SU-DHL-6 (cell line): Measurements from ENCODE around the gene GOLGA6B.

Source experiments
- EZH2phosphoT487 ChIP-seq: fragments of 200-600 bp; sonication (generic), shearing (Covaris generic); conservative IDR thresholded peaks from 2 replicates; pipeline ENCODE4 v1.6.1; 2018; ENCODE audit warnings: mild to moderate bottlenecking, antibody characterized with exemption, low read length, moderate library complexity, mixed read lengths
- TF ChIP-seq, protein P1 (sequence below): fragments of 200-600 bp; sonication (generic); IDR thresholded peaks from one replicate; pipeline ENCODE4 v1.5.1; 2017; ENCODE audit warnings: antibody characterized with exemption, mild to moderate bottlenecking, low read length, moderate library complexity; ENCODE audit not compliant: insufficient read depth, poor library complexity, severe bottlenecking

DNA sequence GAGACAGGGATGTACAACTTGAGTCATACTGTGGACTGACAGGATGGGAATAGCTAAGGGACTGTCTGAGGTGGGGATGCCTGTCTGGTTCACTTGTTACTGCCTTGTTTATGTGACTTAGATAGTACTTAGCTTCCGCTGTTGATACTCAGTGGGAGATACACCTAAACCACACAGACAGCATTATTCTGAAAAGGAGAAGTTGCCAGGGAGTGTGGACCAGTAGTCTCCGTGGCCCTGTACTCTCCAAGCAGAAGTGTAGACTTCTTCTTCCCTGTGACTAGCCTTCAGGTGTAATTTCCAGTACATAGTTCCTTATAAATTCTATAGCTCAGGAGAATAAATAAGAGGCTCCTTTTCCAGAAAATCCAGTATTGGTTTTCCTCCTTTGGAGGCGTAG lies 26.4 kb downstream of the GOLGA6B start:
- TF ChIP-seq, protein P1, sequence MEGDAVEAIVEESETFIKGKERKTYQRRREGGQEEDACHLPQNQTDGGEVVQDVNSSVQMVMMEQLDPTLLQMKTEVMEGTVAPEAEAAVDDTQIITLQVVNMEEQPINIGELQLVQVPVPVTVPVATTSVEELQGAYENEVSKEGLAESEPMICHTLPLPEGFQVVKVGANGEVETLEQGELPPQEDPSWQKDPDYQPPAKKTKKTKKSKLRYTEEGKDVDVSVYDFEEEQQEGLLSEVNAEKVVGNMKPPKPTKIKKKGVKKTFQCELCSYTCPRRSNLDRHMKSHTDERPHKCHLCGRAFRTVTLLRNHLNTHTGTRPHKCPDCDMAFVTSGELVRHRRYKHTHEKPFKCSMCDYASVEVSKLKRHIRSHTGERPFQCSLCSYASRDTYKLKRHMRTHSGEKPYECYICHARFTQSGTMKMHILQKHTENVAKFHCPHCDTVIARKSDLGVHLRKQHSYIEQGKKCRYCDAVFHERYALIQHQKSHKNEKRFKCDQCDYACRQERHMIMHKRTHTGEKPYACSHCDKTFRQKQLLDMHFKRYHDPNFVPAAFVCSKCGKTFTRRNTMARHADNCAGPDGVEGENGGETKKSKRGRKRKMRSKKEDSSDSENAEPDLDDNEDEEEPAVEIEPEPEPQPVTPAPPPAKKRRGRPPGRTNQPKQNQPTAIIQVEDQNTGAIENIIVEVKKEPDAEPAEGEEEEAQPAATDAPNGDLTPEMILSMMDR = no peak
- TF ChIP-seq EZH2phosphoT487 = no peak
